Endodermal cell (in vitro differentiated cells): Measurements from ENCODE around the gene MAN1B1. TPM values are rescaled to one million over a fixed set of nuclear protein-coding genes. Genes with fewer than 3 reads are reported as not detected.

ENCODE experiments used
- DNase-seq: peaks from one replicate; pipeline ENCODE4 v3.0.0-alpha.2; 2017
- H3K27ac ChIP-seq: 2 replicates; pipeline ENCODE4 v1.5.1; 2013; ENCODE audit warnings: mild to moderate bottlenecking, low read depth, low read length, moderate library complexity
- H3K27me3 ChIP-seq: 2 replicates; pipeline ENCODE4 v1.6.1; 2013; ENCODE audit warnings: mild to moderate bottlenecking, low read length, moderate library complexity; ENCODE audit not compliant: insufficient read depth, control insufficient read depth, poor library complexity, severe bottlenecking
- H3K36me3 ChIP-seq: 2 replicates; pipeline ENCODE4 v1.7.0; 2013; ENCODE audit warnings: mild to moderate bottlenecking, low read length, moderate library complexity; ENCODE audit not compliant: control insufficient read depth, insufficient read depth
- H3K4me1 ChIP-seq: one replicate; pipeline ENCODE4 v1.7.0; 2013; ENCODE audit warnings: low read length; ENCODE audit not compliant: control insufficient read depth, insufficient read depth
- H3K4me3 ChIP-seq: 2 replicates; pipeline ENCODE4 v1.5.1; 2013; ENCODE audit warnings: mild to moderate bottlenecking, low read length, moderate library complexity
- H3K9ac ChIP-seq: 2 replicates; pipeline ENCODE4 v1.6.1; 2013; ENCODE audit warnings: mild to moderate bottlenecking, low read length, moderate library complexity; ENCODE audit not compliant: poor library complexity, severe bottlenecking; ENCODE audit errors: extremely low read depth
- H3K9me3 ChIP-seq: 2 replicates; pipeline ENCODE4 v1.6.1; 2013; ENCODE audit warnings: mild to moderate bottlenecking, low read length, moderate library complexity; ENCODE audit not compliant: control insufficient read depth
- H3K27ac Mint-ChIP-seq: 2 replicates; pipeline ENCODE4 v1.8.0; 2020; ENCODE audit warnings: mixed read lengths
- H3K27me3 Mint-ChIP-seq: 2 replicates; pipeline ENCODE4 v1.8.0; 2021; ENCODE audit warnings: mild to moderate bottlenecking, mixed read lengths; ENCODE audit not compliant: insufficient read depth
- H3K36me3 Mint-ChIP-seq: 2 replicates; pipeline ENCODE4 v1.8.0; 2020; ENCODE audit warnings: low read depth, mixed read lengths
- H3K4me1 Mint-ChIP-seq: 2 replicates; pipeline ENCODE4 v1.8.0; 2020; ENCODE audit warnings: mixed read lengths
- H3K4me3 Mint-ChIP-seq: 2 replicates; pipeline ENCODE4 v1.8.0; 2020; ENCODE audit warnings: mild to moderate bottlenecking, moderate library complexity, mixed read lengths
- H3K9me3 Mint-ChIP-seq: 2 replicates; pipeline ENCODE4 v1.8.0; 2020; ENCODE audit warnings: mild to moderate bottlenecking, mixed read lengths
- WGBS, 2 experiments: methylation state at CpG; one replicate each; pipeline versions ENCODE4 v1.1.5 to v1.1.7; 2013; ENCODE audit warnings: missing lambda C conversion rate in 2 of 2, mixed read lengths in 1 of 2; ENCODE audit not compliant: insufficient coverage in 1 of 2, insufficient read length in 1 of 2; 5-methylcytosine and 5-hydroxymethylcytosine counted together
- total RNA-seq, 2 donors: library from RNA; stranded (reverse); fragmentation: NEBNext Ultra II Directional in 1 of 2; extraction: Animal tissue kit (Norgen Biotek cat#: 25700) in 1 of 2; gene quantifications; 2 replicates in 1 of 2; 3 replicates in 1 of 2; pipeline ENCODE4 v1.2.1, GENCODE V29; 2021
- TF ChIP-seq, protein P1 (sequence below): fragments of 200-600 bp; sonication (generic); conservative IDR thresholded peaks from 2 replicates; pipeline ENCODE4 v1.5.0; 2021; ENCODE audit warnings: antibody characterized with exemption, mild to moderate bottlenecking

Gene MAN1B1
- total RNA-seq, 2 donors from 2014 or later: 62.1 to 63.5 TPM

DNA sequence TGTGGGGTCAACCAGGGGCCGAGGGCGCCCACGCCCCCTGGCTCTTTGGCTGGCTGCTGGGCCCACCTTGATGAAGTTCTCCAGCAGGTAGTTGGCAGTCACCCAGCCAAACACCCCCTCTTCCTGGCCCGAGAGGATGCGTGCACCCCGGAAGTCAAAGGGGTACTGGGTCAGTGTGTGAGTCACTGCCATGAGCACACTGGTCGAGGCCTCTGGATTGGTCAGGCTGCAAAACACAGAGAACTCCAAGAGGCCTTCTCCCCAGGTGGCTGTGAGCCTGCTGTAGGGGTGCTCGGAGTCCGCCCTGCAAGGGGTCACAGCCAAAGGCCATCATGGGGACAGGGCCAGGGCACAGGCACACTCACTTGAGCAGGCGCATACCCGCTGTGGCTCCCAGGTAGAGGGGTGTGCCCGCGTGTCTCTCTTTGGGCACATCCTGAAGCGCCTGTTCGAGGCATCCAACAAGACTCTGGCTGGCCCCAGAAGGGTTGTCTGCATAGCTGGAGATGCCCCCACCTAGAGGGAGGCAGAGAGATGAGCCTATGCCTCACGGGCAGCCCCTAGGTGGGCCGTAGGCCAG lies 35.5 kb upstream of the MAN1B1 start:
- Histone ChIP-seq H3K4me3 (no peak overlapping the region), H3K9ac (no peak overlapping the region), H3K27me3 (peaks cover 81% of the 10 kb centered on the region), H3K9me3 (no peaks in the 10 kb centered on the region), H3K27ac (no peak overlapping the region), H3K36me3 (no peaks in the 10 kb centered on the region), H3K4me1 (no peaks in the 10 kb centered on the region)
- no peaks in the 10 kb centered on the region for H3K9me3 Mint-ChIP-seq
- no peak for DNase-seq
- H3K4me1 Mint-ChIP-seq: peaks cover 2% of the 10 kb centered on the region
- H3K27ac Mint-ChIP-seq: no peak overlapping the region
- WGBS, 2 experiments: 90 to 97% methylated on average over 13 to 17 of the region's 17 CpGs
- peaks cover 69% of the 10 kb centered on the region for H3K27me3 Mint-ChIP-seq
- TF ChIP-seq, protein P1, sequence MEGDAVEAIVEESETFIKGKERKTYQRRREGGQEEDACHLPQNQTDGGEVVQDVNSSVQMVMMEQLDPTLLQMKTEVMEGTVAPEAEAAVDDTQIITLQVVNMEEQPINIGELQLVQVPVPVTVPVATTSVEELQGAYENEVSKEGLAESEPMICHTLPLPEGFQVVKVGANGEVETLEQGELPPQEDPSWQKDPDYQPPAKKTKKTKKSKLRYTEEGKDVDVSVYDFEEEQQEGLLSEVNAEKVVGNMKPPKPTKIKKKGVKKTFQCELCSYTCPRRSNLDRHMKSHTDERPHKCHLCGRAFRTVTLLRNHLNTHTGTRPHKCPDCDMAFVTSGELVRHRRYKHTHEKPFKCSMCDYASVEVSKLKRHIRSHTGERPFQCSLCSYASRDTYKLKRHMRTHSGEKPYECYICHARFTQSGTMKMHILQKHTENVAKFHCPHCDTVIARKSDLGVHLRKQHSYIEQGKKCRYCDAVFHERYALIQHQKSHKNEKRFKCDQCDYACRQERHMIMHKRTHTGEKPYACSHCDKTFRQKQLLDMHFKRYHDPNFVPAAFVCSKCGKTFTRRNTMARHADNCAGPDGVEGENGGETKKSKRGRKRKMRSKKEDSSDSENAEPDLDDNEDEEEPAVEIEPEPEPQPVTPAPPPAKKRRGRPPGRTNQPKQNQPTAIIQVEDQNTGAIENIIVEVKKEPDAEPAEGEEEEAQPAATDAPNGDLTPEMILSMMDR: no peak
- H3K4me3 Mint-ChIP-seq: no peak overlapping the region
- H3K36me3 Mint-ChIP-seq: no peaks in the 10 kb centered on the region

DNA sequence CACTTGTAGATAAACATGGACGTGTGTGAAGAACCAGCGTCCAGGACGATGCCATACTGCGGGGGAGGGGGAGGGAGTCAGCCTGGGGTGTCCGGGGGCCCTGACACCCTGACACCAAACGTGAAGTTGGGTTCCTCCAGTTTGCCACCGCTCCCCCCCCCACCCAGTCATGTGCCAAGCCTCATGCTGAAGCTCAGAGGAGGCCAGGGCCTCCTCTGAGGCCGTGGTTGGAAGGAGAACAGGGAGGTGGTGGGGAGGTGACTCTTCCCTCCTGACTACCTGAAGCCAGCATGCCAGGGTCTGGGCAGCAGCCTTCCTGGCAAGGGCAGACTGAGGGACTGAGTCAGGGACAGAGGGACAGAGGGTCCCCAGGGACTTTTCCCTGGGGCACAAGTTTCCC lies 34.5 kb upstream of the MAN1B1 start:
- Histone ChIP-seq H3K4me1 (no peaks in the 10 kb centered on the region), H3K9ac (no peak overlapping the region), H3K27ac (no peak overlapping the region), H3K27me3 (peaks cover 76% of the 10 kb centered on the region), H3K36me3 (no peaks in the 10 kb centered on the region), H3K4me3 (no peak overlapping the region), H3K9me3 (no peaks in the 10 kb centered on the region)
- Mint-ChIP-seq H3K9me3 (no peaks in the 10 kb centered on the region), H3K27ac (no peak overlapping the region), H3K27me3 (peaks cover 59% of the 10 kb centered on the region), H3K36me3 (no peaks in the 10 kb centered on the region), H3K4me3 (no peak overlapping the region), H3K4me1 (peaks cover 2% of the 10 kb centered on the region)
- no peak for DNase-seq
- 80 to 91% methylated on average over 4 to 5 of the region's 8 CpGs for WGBS, 2 experiments
- TF ChIP-seq, protein P1: no peak

DNA sequence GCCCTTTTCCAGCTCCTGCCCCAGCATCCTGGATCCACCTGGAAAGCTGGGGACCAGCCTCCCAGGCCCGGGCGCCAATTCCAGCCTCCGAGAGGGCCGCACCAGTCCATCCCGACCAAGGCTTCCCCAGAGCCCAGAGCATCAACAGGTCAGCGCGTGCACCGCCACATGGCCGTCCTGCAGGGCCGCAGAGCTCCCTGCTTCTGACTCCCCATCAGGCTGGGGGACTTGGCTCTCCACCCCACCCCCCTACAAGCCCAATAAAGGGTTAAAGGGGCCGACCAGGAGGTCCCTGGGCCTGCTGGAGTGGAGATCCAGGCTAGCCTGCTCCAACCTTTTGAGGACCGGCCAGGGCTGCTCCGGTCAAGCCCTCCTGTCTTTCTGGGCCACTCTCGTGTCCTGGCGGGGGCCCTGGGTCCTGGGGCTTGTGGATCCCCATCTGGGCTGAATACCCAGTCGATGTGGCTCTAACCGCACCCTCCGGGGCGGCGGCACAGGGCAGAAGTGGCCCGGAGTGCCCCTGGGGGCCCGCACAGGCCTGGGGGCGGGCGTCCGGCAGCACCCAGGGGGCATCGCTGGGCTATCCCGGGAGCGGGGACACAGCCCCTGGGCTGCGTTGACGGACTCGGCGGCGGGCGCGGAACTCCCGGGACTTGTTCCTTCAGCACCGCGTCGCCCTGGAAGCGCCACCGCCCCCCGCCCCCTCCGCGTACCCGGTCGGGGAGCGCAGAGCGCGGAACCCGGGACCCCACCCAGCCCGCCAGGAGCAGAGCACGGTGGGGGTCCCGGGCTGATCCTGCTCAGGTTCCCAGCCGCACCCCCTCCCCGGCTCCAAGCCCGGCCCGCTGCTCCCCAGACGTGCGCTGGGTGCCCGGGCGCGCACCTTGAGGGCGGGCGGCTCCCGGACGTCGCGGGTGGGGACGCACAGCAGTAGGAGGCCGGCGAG lies 33.5 kb upstream of the MAN1B1 start:
- H3K27ac Mint-ChIP-seq: no peak overlapping the region
- H3K9me3 Mint-ChIP-seq: no peaks in the 10 kb centered on the region
- Histone ChIP-seq H3K9ac (no peak overlapping the region), H3K27ac (no peak overlapping the region), H3K27me3 (peaks cover 66% of the 10 kb centered on the region), H3K4me1 (no peaks in the 10 kb centered on the region), H3K4me3 (no peak overlapping the region), H3K36me3 (no peaks in the 10 kb centered on the region), H3K9me3 (no peaks in the 10 kb centered on the region)
- WGBS, 2 experiments: 14 to 20% methylated on average over 13 to 71 of the region's 71 CpGs
- H3K27me3 Mint-ChIP-seq: peaks cover 51% of the 10 kb centered on the region
- DNase-seq: peak; percentile 75
- H3K4me3 Mint-ChIP-seq: peak overlapping the region; percentile 7
- TF ChIP-seq, protein P1: no peak
- H3K36me3 Mint-ChIP-seq: no peaks in the 10 kb centered on the region
- peaks cover 2% of the 10 kb centered on the region for H3K4me1 Mint-ChIP-seq
